Measurements from ENCODE around the gene SIPA1L3.
A peak's percentile ranks its signal among the peaks of the same experiment; 100 is the strongest.

Gene SIPA1L3

DNA sequence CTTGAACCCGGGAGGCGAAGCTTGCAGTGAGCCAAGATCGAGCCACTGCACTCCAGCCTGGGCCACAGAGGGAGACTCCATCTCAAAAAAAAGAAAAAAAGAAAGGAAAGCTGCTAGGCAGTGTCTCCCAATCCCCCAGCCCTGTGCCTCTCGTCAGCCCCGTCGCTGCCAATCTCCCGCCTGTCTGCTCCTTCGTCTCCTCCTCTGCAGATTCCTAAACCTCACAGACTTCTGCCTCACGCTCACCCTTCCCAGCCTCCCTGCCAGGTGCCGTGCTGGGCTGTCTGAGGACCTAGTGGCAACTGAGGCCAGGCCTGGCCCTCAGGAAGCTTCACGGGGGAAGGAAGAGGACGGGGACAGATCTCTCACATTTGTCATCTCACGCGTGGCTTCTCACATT, 295.5 kb downstream of the SIPA1L3 start:
- peaks cover 16% of the 10 kb centered on the region; the same call in 1 of the 2 replicates for H3K36me3 ChIP-seq (ENCODE audit: control insufficient read depth, insufficient read depth, low read length)
- DNase-seq (ENCODE audit: low read depth, low spot score): no peak
- WGBS (ENCODE audit: insufficient coverage, insufficient read length): no CpG with 5 or more reads among the region's 14 CpGs

DNA sequence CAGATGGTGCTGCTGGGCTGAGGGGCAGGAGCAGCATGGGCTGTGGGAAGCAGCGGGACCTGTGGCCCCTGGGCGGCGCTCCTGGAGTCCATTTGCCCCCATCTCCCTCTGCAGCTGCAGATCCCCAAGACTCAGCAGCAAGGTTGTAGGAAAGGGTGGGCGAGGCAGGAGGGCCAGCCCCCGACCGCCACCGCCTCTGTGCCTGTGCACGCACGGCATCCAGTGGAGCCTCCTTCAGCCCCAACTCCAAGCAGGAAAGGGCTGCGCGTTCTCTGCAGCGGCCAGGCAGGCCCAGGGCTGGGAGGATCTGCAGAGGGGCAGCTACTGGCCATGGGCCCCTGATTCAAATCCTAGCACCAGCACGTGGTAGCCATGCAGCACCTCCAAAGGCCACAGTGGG, 296.2 kb downstream of the SIPA1L3 start:
- WGBS (ENCODE audit: insufficient coverage, insufficient read length): no CpG with 5 or more reads among the region's 13 CpGs
- Histone ChIP-seq H3K4me1 (ENCODE audit: control insufficient read depth, insufficient read depth, low read length) (peaks cover 4% of the 10 kb centered on the region; the same call in 1 of the 2 replicates), H3K27me3 (ENCODE audit: control insufficient read depth, insufficient read depth, low read length) (no peaks in the 10 kb centered on the region), H3K9me3 (ENCODE audit: control insufficient read depth, insufficient read depth, low read length) (no peaks in the 10 kb centered on the region), H3K4me3 (ENCODE audit: low read length) (no peak overlapping the region), H3K36me3 (ENCODE audit: control insufficient read depth, insufficient read depth, low read length) (peaks cover 15% of the 10 kb centered on the region; the same call in 1 of the 2 replicates), H3K27ac (ENCODE audit: low read length) (no peak overlapping the region)
- no peak for DNase-seq (ENCODE audit: low read depth, low spot score)

More for the DNA sequence above, 295.5 kb downstream of the SIPA1L3 start:
- Histone ChIP-seq H3K27me3 (ENCODE audit: control insufficient read depth, insufficient read depth, low read length) (no peaks in the 10 kb centered on the region), H3K9me3 (ENCODE audit: control insufficient read depth, insufficient read depth, low read length) (no peaks in the 10 kb centered on the region), H3K4me1 (ENCODE audit: control insufficient read depth, insufficient read depth, low read length) (peaks cover 2% of the 10 kb centered on the region; the same call in 1 of the 2 replicates), H3K27ac (ENCODE audit: low read length) (no peak overlapping the region), H3K4me3 (ENCODE audit: low read length) (no peak overlapping the region)

DNA sequence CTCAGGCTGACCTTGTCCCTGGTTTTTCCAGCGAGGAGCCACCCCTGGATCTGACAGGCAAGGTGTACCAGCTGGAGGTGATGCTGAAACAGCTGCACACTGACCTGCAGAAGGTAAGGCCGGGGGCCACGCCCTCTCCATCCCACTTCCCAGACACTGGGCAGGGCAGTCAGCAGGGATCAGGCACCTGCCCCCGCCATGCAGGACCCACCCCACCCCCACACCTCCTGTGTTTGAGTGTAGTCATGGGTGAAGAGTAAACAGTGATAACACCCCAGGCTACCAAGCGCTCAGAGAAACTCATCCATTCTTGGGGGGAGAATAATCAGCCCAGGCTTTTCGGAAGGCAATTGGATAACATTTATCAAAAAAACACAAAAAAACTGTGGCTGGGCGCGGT, 297.1 kb downstream of the SIPA1L3 start:
- WGBS (ENCODE audit: insufficient coverage, insufficient read length): no CpG with 5 or more reads among the region's 8 CpGs
- Histone ChIP-seq H3K4me1 (ENCODE audit: control insufficient read depth, insufficient read depth, low read length) (peaks cover 4% of the 10 kb centered on the region; the same call in 1 of the 2 replicates), H3K9me3 (ENCODE audit: control insufficient read depth, insufficient read depth, low read length) (no peaks in the 10 kb centered on the region), H3K27me3 (ENCODE audit: control insufficient read depth, insufficient read depth, low read length) (no peaks in the 10 kb centered on the region), H3K36me3 (ENCODE audit: control insufficient read depth, insufficient read depth, low read length) (peaks cover 11% of the 10 kb centered on the region; the same call in 1 of the 2 replicates), H3K27ac (ENCODE audit: low read length) (no peak overlapping the region), H3K4me3 (ENCODE audit: low read length) (no peak overlapping the region)
- DNase-seq (ENCODE audit: low read depth, low spot score): no peak

DNA sequence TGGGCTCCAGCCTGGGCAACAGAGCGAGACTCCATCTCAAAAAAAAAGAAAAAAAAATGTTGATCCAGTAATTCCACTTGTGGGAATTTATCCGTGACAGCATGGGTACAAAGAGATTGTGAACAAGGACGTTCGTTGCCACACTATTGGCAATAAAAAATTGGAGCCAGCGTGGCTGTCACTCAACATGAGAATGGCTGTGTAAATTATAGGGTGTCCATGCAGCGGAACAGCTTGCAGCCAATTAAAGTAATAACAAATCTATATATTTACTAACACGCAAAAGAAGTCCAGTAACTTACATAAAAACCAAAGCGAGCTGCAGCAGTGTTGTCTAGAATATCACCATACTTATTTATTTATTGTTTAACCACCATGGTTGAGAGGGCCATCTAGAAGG, 297.7 kb downstream of the SIPA1L3 start:
- Histone ChIP-seq H3K27me3 (ENCODE audit: control insufficient read depth, insufficient read depth, low read length) (no peaks in the 10 kb centered on the region), H3K36me3 (ENCODE audit: control insufficient read depth, insufficient read depth, low read length) (peaks cover 11% of the 10 kb centered on the region; the same call in 1 of the 2 replicates), H3K9me3 (ENCODE audit: control insufficient read depth, insufficient read depth, low read length) (no peaks in the 10 kb centered on the region), H3K4me1 (ENCODE audit: control insufficient read depth, insufficient read depth, low read length) (peaks cover 4% of the 10 kb centered on the region; the same call in 1 of the 2 replicates), H3K4me3 (ENCODE audit: low read length) (no peak overlapping the region), H3K27ac (ENCODE audit: low read length) (no peak overlapping the region)
- DNase-seq (ENCODE audit: low read depth, low spot score): no peak
- WGBS (ENCODE audit: insufficient coverage, insufficient read length): no CpG with 5 or more reads among the region's 8 CpGs

DNA sequence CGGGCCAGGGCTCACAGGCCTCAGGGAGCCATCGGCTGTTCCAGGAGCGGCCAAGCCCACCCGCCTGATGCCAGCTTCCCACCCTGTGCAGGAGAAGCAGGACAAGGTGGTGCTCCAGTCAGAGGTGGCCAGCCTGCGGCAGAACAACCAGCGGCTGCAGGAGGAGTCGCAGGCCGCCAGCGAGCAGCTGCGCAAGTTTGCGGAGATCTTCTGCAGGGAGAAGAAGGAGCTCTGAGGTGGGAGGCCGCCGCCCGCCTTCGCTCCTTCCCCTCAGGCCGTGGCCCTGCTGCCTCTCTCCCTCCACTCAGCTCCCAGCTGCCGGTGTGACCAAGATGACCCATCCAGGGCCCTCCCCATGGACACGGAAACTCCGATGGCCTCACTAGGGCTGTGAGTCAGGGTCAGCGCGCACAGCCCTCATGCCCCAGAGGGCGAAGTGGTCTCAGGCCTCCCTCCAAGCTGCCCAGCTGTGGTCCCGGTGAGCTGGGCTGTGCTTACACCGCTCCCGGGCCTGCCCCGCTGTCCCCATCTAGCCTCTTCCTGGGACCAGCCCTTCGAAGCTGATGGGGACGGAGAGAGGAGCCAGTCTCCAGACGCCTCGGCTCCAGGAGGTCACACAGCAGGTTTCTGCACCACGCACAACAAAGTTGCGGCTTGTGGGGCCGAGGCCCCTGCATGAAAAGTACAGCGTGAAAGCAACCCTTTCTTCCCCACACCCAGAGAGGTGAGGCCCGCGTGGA, 299.2 kb downstream of the SIPA1L3 start:
- DNase-seq (ENCODE audit: low read depth, low spot score): no peak
- Histone ChIP-seq H3K4me3 (ENCODE audit: low read length) (no peak overlapping the region), H3K36me3 (ENCODE audit: control insufficient read depth, insufficient read depth, low read length) (peaks cover 11% of the 10 kb centered on the region; the same call in 1 of the 2 replicates), H3K4me1 (ENCODE audit: control insufficient read depth, insufficient read depth, low read length) (peaks cover 6% of the 10 kb centered on the region; the same call in 1 of the 2 replicates), H3K27me3 (ENCODE audit: control insufficient read depth, insufficient read depth, low read length) (no peaks in the 10 kb centered on the region), H3K27ac (ENCODE audit: low read length) (no peak overlapping the region), H3K9me3 (ENCODE audit: control insufficient read depth, insufficient read depth, low read length) (no peaks in the 10 kb centered on the region)
- no CpG with 5 or more reads among the region's 36 CpGs for WGBS (ENCODE audit: insufficient coverage, insufficient read length)

DNA sequence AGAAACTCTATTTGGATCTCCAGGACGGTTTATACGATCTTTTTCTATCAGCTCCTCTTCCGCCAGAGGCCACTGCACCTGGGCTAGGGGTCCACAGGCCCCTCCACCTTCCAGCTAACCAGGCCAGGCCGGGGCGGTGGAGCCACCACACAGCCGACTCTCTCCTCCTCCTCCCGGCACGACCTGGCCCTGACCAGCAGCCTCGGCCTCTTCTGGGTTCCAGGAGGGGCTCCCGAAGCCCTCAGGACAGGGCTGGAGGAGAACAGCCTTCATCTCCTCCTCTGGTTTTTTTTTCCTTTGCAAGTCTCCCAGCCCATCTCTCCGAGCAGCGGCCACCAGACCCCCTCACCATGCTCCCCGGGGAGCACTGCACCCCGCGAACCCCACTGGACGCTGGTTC, 299.9 kb downstream of the SIPA1L3 start:
- WGBS (ENCODE audit: insufficient coverage, insufficient read length): no CpG with 5 or more reads among the region's 16 CpGs
- peaks cover 11% of the 10 kb centered on the region; the same call in 1 of the 2 replicates for H3K36me3 ChIP-seq (ENCODE audit: control insufficient read depth, insufficient read depth, low read length)
- DNase-seq (ENCODE audit: low read depth, low spot score): no peak
- no peak overlapping the region for H3K27ac ChIP-seq (ENCODE audit: low read length)
- H3K4me3 ChIP-seq (ENCODE audit: low read length): no peak overlapping the region
- H3K27me3 ChIP-seq (ENCODE audit: control insufficient read depth, insufficient read depth, low read length): no peaks in the 10 kb centered on the region
- peaks cover 6% of the 10 kb centered on the region; the same call in 1 of the 2 replicates for H3K4me1 ChIP-seq (ENCODE audit: control insufficient read depth, insufficient read depth, low read length)
- H3K9me3 ChIP-seq (ENCODE audit: control insufficient read depth, insufficient read depth, low read length): no peaks in the 10 kb centered on the region

DNA sequence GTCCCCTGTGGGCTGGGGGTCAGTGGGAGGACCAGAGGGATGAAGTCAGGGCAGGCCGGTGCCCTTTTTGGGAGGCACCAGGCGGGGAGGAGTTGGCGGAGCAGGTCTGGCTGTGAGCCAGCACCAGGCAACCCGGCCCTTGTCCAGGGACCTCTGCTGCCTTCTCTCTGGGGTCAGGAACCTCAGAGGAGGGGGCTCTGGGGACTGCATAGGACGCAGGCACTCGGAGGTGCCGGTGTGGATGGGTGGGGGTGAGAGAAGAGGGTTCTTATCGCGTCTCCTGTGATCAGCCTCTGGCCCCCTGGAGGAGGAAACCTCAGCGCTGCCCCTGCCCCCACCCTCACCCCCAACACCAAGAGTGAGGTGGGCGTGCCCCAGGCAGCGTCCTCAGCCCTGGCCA, 300.5 kb downstream of the SIPA1L3 start:
- H3K4me1 ChIP-seq (ENCODE audit: control insufficient read depth, insufficient read depth, low read length): peaks cover 6% of the 10 kb centered on the region; the same call in 1 of the 2 replicates
- no peaks in the 10 kb centered on the region for H3K27me3 ChIP-seq (ENCODE audit: control insufficient read depth, insufficient read depth, low read length)
- H3K4me3 ChIP-seq (ENCODE audit: low read length): no peak overlapping the region
- DNase-seq (ENCODE audit: low read depth, low spot score): no peak
- no peak overlapping the region for H3K27ac ChIP-seq (ENCODE audit: low read length)
- no CpG with 5 or more reads among the region's 12 CpGs for WGBS (ENCODE audit: insufficient coverage, insufficient read length)
- peaks cover 11% of the 10 kb centered on the region; the same call in 1 of the 2 replicates for H3K36me3 ChIP-seq (ENCODE audit: control insufficient read depth, insufficient read depth, low read length)
- H3K9me3 ChIP-seq (ENCODE audit: control insufficient read depth, insufficient read depth, low read length): no peaks in the 10 kb centered on the region

DNA sequence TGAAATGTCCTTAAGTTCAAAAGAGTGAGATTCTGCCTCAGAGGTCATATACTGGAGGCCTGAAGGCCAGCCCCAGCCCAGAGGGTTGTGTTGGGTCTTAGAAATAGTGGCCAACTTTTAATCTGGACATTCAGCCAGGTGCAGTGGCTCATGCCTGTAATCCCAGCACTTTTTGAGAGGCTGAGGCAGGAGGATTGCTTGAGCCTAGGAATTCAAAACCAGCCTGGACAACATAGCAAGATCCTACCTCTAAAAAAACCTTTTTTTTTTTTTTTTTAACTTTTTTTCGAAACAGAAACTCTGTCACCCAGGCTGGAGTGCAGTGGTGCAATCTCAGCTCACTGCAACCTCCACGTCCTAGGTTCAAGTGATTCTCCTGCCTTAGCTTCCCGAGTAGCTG, 301.6 kb downstream of the SIPA1L3 start:
- no peak for DNase-seq (ENCODE audit: low read depth, low spot score)
- no CpG with 5 or more reads among the region's 3 CpGs for WGBS (ENCODE audit: insufficient coverage, insufficient read length)
- H3K27me3 ChIP-seq (ENCODE audit: control insufficient read depth, insufficient read depth, low read length): no peaks in the 10 kb centered on the region
- H3K9me3 ChIP-seq (ENCODE audit: control insufficient read depth, insufficient read depth, low read length): no peaks in the 10 kb centered on the region
- no peak overlapping the region for H3K27ac ChIP-seq (ENCODE audit: low read length)
- no peak overlapping the region for H3K4me3 ChIP-seq (ENCODE audit: low read length)
- H3K36me3 ChIP-seq (ENCODE audit: control insufficient read depth, insufficient read depth, low read length): peaks cover 6% of the 10 kb centered on the region; the same call in 1 of the 2 replicates
- H3K4me1 ChIP-seq (ENCODE audit: control insufficient read depth, insufficient read depth, low read length): peaks cover 6% of the 10 kb centered on the region; the same call in 1 of the 2 replicates

DNA sequence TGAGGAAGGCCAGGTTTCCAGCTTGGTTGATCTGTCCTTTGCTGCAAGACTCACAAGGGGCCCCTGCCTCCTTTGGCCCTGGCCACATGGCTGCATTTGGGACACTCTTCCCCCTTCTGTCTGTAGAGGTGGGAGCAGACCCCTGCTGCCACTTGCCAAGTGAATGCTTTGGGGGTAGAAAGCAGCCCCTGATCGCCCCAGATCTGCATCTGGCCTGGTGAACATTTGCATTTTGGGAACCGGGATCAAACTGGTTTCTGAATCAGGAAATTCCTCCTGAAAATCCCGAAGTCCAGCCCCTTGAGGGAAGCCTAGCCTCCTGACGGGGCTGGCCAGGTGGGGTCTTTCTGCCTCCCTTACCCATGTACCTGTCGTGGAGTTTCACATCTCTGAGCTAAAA, 302.1 kb downstream of the SIPA1L3 start:
- no peaks in the 10 kb centered on the region for H3K27me3 ChIP-seq (ENCODE audit: control insufficient read depth, insufficient read depth, low read length)
- WGBS (ENCODE audit: insufficient coverage, insufficient read length): no CpG with 5 or more reads among the region's 5 CpGs
- H3K9me3 ChIP-seq (ENCODE audit: control insufficient read depth, insufficient read depth, low read length): no peaks in the 10 kb centered on the region
- H3K4me1 ChIP-seq (ENCODE audit: control insufficient read depth, insufficient read depth, low read length): peaks cover 6% of the 10 kb centered on the region; the same call in 1 of the 2 replicates
- H3K4me3 ChIP-seq (ENCODE audit: low read length): peak overlapping the region; percentile 56; the same call in 1 of the 2 replicates
- H3K27ac ChIP-seq (ENCODE audit: low read length): no peak overlapping the region
- DNase-seq (ENCODE audit: low read depth, low spot score): no peak
- H3K36me3 ChIP-seq (ENCODE audit: control insufficient read depth, insufficient read depth, low read length): peaks cover 6% of the 10 kb centered on the region; the same call in 1 of the 2 replicates

DNA sequence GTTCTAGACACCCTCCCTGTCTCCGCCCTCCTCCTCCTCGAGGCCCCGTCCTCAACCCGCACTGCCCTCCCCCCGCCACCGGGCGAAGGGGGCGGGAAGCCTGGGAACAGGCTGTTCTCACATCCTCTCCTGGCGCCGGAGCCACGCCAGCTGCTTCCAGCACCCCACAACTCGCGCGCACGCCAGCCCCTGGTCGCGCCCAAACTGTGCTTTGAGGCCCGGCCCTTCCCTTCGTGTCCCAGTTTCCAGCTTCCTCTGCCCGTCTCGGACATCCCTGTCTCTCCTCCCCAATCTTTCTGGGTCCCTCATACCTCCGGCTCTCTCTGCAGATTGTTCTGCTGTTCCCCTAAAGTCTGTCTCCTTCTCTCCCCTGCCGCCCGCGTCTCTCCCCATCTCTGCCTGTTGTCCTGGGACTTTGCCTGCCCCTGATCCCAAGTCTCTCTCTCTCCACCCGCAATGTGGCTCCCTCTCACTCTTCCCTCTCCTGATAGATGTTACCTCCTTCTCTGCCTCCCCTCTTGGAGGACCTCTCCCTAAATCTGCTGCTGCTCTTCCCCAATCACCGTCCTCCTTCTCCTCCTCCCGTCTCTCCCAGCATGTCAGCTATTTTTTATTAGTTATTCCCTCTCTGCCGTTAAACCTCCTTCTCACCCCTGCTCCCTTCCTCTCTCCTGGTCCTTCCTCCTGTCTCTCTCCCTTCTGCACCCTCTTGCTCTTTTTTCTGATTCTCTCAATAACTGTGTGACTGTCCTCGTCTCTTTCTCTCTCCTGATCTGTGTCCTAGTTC, 302.9 kb downstream of the SIPA1L3 start:
- H3K36me3 ChIP-seq (ENCODE audit: control insufficient read depth, insufficient read depth, low read length): peaks cover 6% of the 10 kb centered on the region; the same call in 1 of the 2 replicates
- H3K27me3 ChIP-seq (ENCODE audit: control insufficient read depth, insufficient read depth, low read length): no peaks in the 10 kb centered on the region
- H3K4me3 ChIP-seq (ENCODE audit: low read length): peak overlapping the region; percentile 56; the same call in 1 of the 2 replicates
- no CpG with 5 or more reads among the region's 30 CpGs for WGBS (ENCODE audit: insufficient coverage, insufficient read length)
- no peak overlapping the region for H3K27ac ChIP-seq (ENCODE audit: low read length)
- H3K4me1 ChIP-seq (ENCODE audit: control insufficient read depth, insufficient read depth, low read length): peaks cover 6% of the 10 kb centered on the region; the same call in 1 of the 2 replicates
- no peak for DNase-seq (ENCODE audit: low read depth, low spot score)
- H3K9me3 ChIP-seq (ENCODE audit: control insufficient read depth, insufficient read depth, low read length): no peaks in the 10 kb centered on the region

Data from iPS DF 6.9 (cell line).